OCI-LY7 (cell line): ENCODE data around the gene KCNJ8. TPM values are rescaled to one million over a fixed set of nuclear protein-coding genes. Genes with fewer than 3 reads are reported as not detected.

Experiments
- BruUV-seq: library from RNA; stranded (reverse); fragments of 400-500 nt; replicated peaks from 2 replicates; lab custom pipeline; 2021; lab: Mats Ljungman, UMichigan
- CTCF ChIA-PET: fragments of 300-600 bp; sonication (Branson Sonifier 250); formaldehyde crosslinking; loops from one replicate; lab custom pipeline; 2022; ENCODE audit warnings: antibody characterized with exemption; ENCODE audit not compliant: unreplicated experiment; lab: Charles Lee
- POLR2A ChIA-PET: fragments of 300-600 bp; sonication (Branson Sonifier 250); formaldehyde crosslinking; loops from one replicate; lab custom pipeline; 2022; ENCODE audit warnings: antibody characterized with exemption; lab: Charles Lee
- DNase-seq: peaks from one replicate; pipeline ENCODE4 v3.0.0-alpha.2; 2015; ENCODE audit warnings: low spot score
- H2AFZ ChIP-seq: fragments of 200-600 bp; sonication (generic), shearing (Covaris generic); 2 replicates; pipeline ENCODE4 v1.6.1; 2014; ENCODE audit warnings: mild to moderate bottlenecking, antibody characterized with exemption, low read length, moderate library complexity
- H3K27ac ChIP-seq: fragments of 200-600 bp; sonication (generic); 2 replicates; pipeline ENCODE4 v1.5.1; 2014; ENCODE audit warnings: mixed run types, low read depth, mild to moderate bottlenecking, moderate library complexity, low read length, inconsistent platforms; ENCODE audit not compliant: poor library complexity, severe bottlenecking
- H3K36me3 ChIP-seq: fragments of 200-600 bp; sonication (generic); 2 replicates; pipeline ENCODE4 v1.6.1; 2014; ENCODE audit warnings: mild to moderate bottlenecking, antibody characterized with exemption, low read length, moderate library complexity, mixed read lengths; ENCODE audit not compliant: insufficient read depth
- H3K4me1 ChIP-seq: fragments of 200-600 bp; sonication (generic); 2 replicates; pipeline ENCODE4 v1.5.1; 2014; ENCODE audit warnings: mild to moderate bottlenecking, low read length; ENCODE audit not compliant: insufficient read depth, poor library complexity, severe bottlenecking
- H3K4me2 ChIP-seq: fragments of 200-600 bp; sonication (generic); 2 replicates; pipeline ENCODE4 v1.6.1; 2014; ENCODE audit warnings: mild to moderate bottlenecking, low read length
- H3K4me3 ChIP-seq: fragments of 200-600 bp; sonication (generic); 2 replicates; pipeline ENCODE4 v1.5.1; 2014; ENCODE audit warnings: mild to moderate bottlenecking, low read depth, low read length; ENCODE audit not compliant: poor library complexity, severe bottlenecking
- H3K79me2 ChIP-seq: fragments of 200-600 bp; sonication (generic); 2 replicates; pipeline ENCODE4 v1.6.1; 2016; ENCODE audit warnings: low read depth, mild to moderate bottlenecking, low read length, moderate library complexity, mixed read lengths; ENCODE audit not compliant: insufficient read depth
- H3K9me2 ChIP-seq: fragments of 200-600 bp; sonication (generic); 2 replicates; pipeline ENCODE4 v1.6.1; 2016; ENCODE audit warnings: mild to moderate bottlenecking, low read length, mixed read lengths; ENCODE audit not compliant: insufficient read depth
- H3K9me3 ChIP-seq: fragments of 200-600 bp; sonication (generic); 2 replicates; pipeline ENCODE4 v1.6.1; 2014; ENCODE audit warnings: mild to moderate bottlenecking, mixed run types, low read length, mixed read lengths
- H4K20me1 ChIP-seq: fragments of 200-600 bp; sonication (generic); 2 replicates; pipeline ENCODE4 v1.6.1; 2014; ENCODE audit warnings: mild to moderate bottlenecking, antibody characterized with exemption, low read length, moderate library complexity, mixed read lengths; ENCODE audit not compliant: insufficient read depth
- CTCF ChIP-seq: fragments of 200-600 bp; sonication (generic); conservative IDR thresholded peaks from 2 replicates; pipeline ENCODE4 v1.5.1; 2014; ENCODE audit warnings: mild to moderate bottlenecking, antibody characterized with exemption, low read length, moderate library complexity, mixed read lengths
- EZH2phosphoT487 ChIP-seq: fragments of 200-600 bp; sonication (generic); IDR thresholded peaks from 2 replicates; pipeline ENCODE4 v1.6.1; 2018; ENCODE audit warnings: low read depth, borderline replicate concordance, mild to moderate bottlenecking, mixed run types, antibody characterized with exemption, low read length, moderate library complexity, mixed read lengths
- intact Hi-C: fragments of 100-400 bp; cut with micrococcal nuclease; formaldehyde crosslinking; loops from one replicate; pipeline ENCODE4 v1.10.0; 2022; ENCODE audit not compliant: unreplicated experiment
- total RNA-seq, 2 experiments: library from RNA; depleted of rRNA in 1 of 2; stranded (reverse); fragments of >200 nt in 1 of 2; shearing (Covaris generic) in 1 of 2; gene quantifications; 2 replicates each; pipeline ENCODE4 v1.2.3, GENCODE V29; 2014 to 2022

KCNJ8 gene
- total RNA-seq, 2 experiments from 2014 or later: not detected

DNA sequence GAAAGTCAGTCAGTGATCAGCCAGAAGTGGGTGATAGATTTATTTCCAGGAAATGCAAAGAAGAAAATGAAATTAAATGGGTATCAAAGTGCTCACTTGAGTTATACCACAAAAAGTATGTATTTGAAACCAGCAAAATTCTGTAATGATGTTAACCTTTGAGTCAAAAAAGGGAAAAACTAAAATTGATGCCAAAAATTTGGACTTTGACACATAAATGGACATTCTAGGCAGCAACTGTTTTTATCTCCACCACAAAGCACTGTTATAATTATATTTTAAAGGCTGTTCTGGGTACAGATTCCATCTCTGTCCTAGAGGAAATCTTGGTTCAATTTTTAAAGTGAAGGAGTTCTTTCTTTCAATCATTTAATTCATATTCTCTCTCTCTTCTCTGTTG lies 31.7 kb upstream of the KCNJ8 start:
- Histone ChIP-seq H3K9me2 (no peaks in the 10 kb centered on the region), H3K4me1 (no peaks in the 10 kb centered on the region), H2AFZ (no peak overlapping the region), H3K9me3 (no peaks in the 10 kb centered on the region), H3K4me2 (no peak overlapping the region), H3K36me3 (no peaks in the 10 kb centered on the region), H3K79me2 (no peaks in the 10 kb centered on the region), H3K4me3 (no peak overlapping the region), H3K27ac (no peak overlapping the region), H4K20me1 (no peaks in the 10 kb centered on the region)
- TF ChIP-seq CTCF: no peak
- TF ChIP-seq EZH2phosphoT487: no peak
- DNase-seq: no peak
- POLR2A ChIA-PET: no interaction called here
- CTCF ChIA-PET: no interaction called here
- intact Hi-C loops: no loop called here
- BruUV-seq: no TSS peak

DNA sequence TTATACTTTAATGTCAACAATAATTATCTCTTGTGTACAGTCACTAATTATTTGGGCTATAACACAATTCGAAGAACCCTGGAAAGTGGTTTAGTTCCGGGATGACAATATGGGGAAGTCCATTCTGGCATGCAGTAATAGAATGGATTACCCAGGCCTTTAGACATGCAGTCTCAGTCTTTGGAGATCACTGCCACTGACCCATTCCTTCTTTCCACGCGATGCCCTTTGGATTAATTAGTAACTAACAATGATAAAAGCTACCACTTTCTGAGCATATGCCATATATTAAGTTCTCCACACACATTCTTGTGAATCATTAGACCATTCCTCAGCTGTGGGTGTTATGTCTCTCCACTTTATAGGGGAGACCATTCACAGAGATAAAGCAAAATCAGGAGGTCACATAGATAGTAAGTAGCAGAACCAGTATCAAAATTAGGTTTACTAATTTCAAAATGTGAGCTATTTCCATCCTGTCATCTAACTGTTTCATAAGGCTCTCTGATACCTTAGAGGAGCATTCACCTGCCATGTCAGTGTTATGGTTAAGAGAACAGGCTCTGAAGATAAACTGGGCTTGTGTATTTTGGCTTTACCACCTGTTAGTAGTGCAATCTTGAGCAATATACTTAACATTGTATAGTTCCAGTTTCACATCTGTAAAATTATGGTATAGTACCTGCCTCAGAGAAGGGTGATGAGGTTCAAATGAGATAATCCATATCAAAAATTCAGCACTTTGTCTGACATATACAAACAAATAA lies 27.2 kb upstream of the KCNJ8 start:
- CTCF ChIA-PET: no interaction called here
- BruUV-seq: no TSS peak
- DNase-seq: no peak
- H4K20me1 ChIP-seq: no peaks in the 10 kb centered on the region
- no peaks in the 10 kb centered on the region for H3K9me3 ChIP-seq
- H3K4me3 ChIP-seq: no peak overlapping the region
- H2AFZ ChIP-seq: no peak overlapping the region
- H3K36me3 ChIP-seq: no peaks in the 10 kb centered on the region
- TF ChIP-seq EZH2phosphoT487 (no peak), CTCF (no peak)
- H3K4me2 ChIP-seq: no peak overlapping the region
- no peaks in the 10 kb centered on the region for H3K4me1 ChIP-seq
- intact Hi-C loops: no loop called here
- POLR2A ChIA-PET: no interaction called here
- no peaks in the 10 kb centered on the region for H3K9me2 ChIP-seq
- H3K27ac ChIP-seq: no peak overlapping the region
- no peaks in the 10 kb centered on the region for H3K79me2 ChIP-seq

DNA sequence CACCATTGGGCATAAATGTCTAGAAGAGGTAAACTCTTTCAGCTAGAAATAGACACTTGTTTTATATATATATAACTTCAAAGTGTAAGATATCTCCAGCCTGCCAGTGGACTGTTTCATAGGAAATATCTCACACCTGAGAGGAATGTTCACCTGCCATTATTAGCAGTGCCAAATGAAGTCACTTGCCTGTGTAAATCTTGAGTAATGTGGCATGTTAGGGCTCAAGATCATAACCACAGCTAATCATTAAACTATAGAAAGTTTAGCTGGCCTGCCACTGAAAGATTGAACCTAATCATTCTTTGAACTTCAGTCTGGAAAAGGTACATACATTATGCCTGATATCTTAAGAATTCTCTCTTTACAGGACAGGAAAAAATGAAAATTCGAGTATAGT lies 25.5 kb upstream of the KCNJ8 start:
- Histone ChIP-seq H3K9me3 (no peaks in the 10 kb centered on the region), H3K4me1 (no peaks in the 10 kb centered on the region), H3K9me2 (no peaks in the 10 kb centered on the region), H3K36me3 (no peaks in the 10 kb centered on the region), H3K4me2 (no peak overlapping the region), H3K4me3 (no peak overlapping the region), H2AFZ (no peak overlapping the region), H3K27ac (no peak overlapping the region), H4K20me1 (no peaks in the 10 kb centered on the region), H3K79me2 (no peaks in the 10 kb centered on the region)
- CTCF ChIA-PET: no interaction called here
- POLR2A ChIA-PET: interaction anchor here (0.7 to 0.8 kb wide), 2 partner anchors 22 to 43 kb away, joined by 3 read pairs; no protein-coding TSS in a partner anchor
- no peak for DNase-seq
- intact Hi-C loops: no loop called here
- TF ChIP-seq CTCF: no peak
- TF ChIP-seq EZH2phosphoT487: no peak
- no TSS peak for BruUV-seq
